Transverse colon (tissue), 4 donors: Measurements from ENCODE around the gene FANCC. TPM values are rescaled to one million over a fixed set of nuclear protein-coding genes. Genes with fewer than 3 reads are reported as not detected.

ENCODE experiments used
- DNase-seq: peaks from one replicate; pipeline ENCODE4 v3.0.0-alpha.2; 2019
- H3K27ac ChIP-seq, 4 donors: fragments of 200-600 bp; sonication (generic); 2 replicates each; pipeline ENCODE4 v1.5.1; 2016 to 2018; ENCODE audit warnings: inconsistent platforms in 4 of 4
- H3K27me3 ChIP-seq: fragments of 200-600 bp; sonication (generic); 2 replicates; pipeline ENCODE4 v1.5.1; 2017; ENCODE audit warnings: inconsistent platforms
- H3K36me3 ChIP-seq, 4 donors: fragments of 200-600 bp; sonication (generic); 2 replicates each; pipeline ENCODE4 v1.5.1; 2017 to 2019; ENCODE audit warnings: inconsistent platforms in 4 of 4
- H3K4me1 ChIP-seq, 4 donors: fragments of 200-600 bp; sonication (generic); 2 replicates each; pipeline ENCODE4 v1.5.1; 2017 to 2020; ENCODE audit warnings: inconsistent platforms in 4 of 4
- H3K4me3 ChIP-seq, 4 donors: fragments of 200-600 bp; sonication (generic); 1 replicate in 1 of 4; 2 replicates in 3 of 4; pipeline versions ENCODE4 v1.5.1 to v1.6.1; 2017 to 2019; ENCODE audit warnings: inconsistent platforms in 4 of 4
- H3K9me3 ChIP-seq, 2 donors: fragments of 200-600 bp; sonication (generic); 2 replicates each; pipeline ENCODE4 v1.5.1; 2017 to 2019; ENCODE audit warnings: inconsistent platforms in 2 of 2
- EP300 ChIP-seq: sonication (generic); formaldehyde crosslinking; IDR thresholded peaks from one replicate; pipeline ENCODE4 v1.6.1; 2017; ENCODE audit warnings: antibody characterized with exemption, low read depth
- POLR2A ChIP-seq: fragments of 450-650 bp; IDR thresholded peaks from one replicate; pipeline ENCODE4 v1.6.1; 2016; ENCODE audit warnings: antibody characterized with exemption, mild to moderate bottlenecking, moderate library complexity
- POLR2AphosphoS5 ChIP-seq, 3 donors: sonication (generic); formaldehyde crosslinking; IDR thresholded peaks; one replicate each; pipeline ENCODE4 v1.6.1; 2016; ENCODE audit warnings: antibody characterized with exemption in 3 of 3
- WGBS, 2 donors: methylation state at CpG; one replicate each; pipeline ENCODE4 v1.1.5; 2018; ENCODE audit warnings: low coverage in 1 of 2; 5-methylcytosine and 5-hydroxymethylcytosine counted together
- in situ Hi-C, 4 donors: fragments of 200-750 bp; cut with MboI; loops; one replicate each; pipeline versions ENCODE4 v1.15.0 to v1.15.1; 2017; ENCODE audit warnings: low sequenced_read_pairs in 3 of 4, low pct_ligation_motif_present in 1 of 4, low pct_unique_long_range_greater_than_20kb in 1 of 4
- intact Hi-C: fragments of 100-400 bp; cut with DNase I; formaldehyde crosslinking; loops from one replicate; pipeline ENCODE4 v1.15.1; 2023; ENCODE audit warnings: low total_unique reads
- total RNA-seq, 4 donors: library from RNA; depleted of rRNA; stranded (reverse); fragments of >200 nt; gene quantifications; one replicate each; pipeline ENCODE4 v1.1.0, GENCODE V29; 2016
- TF ChIP-seq, protein P1 (sequence below), 5 experiments: fragments of 200-600 bp in 3 of 5; fragments of 450-650 bp in 2 of 5; sonication (generic) in 3 of 5; IDR thresholded peaks; 1 replicate in 2 of 5; 2 replicates in 3 of 5; pipeline ENCODE4 v1.5.1; 2016 to 2017; ENCODE audit warnings: antibody characterized with exemption in 5 of 5, inconsistent platforms in 3 of 5, mild to moderate bottlenecking in 2 of 5, moderate library complexity in 1 of 5

FANCC gene
- total RNA-seq, 4 donors from 2014 or later: 4.0 to 10.3 (median 9.5) TPM

DNA sequence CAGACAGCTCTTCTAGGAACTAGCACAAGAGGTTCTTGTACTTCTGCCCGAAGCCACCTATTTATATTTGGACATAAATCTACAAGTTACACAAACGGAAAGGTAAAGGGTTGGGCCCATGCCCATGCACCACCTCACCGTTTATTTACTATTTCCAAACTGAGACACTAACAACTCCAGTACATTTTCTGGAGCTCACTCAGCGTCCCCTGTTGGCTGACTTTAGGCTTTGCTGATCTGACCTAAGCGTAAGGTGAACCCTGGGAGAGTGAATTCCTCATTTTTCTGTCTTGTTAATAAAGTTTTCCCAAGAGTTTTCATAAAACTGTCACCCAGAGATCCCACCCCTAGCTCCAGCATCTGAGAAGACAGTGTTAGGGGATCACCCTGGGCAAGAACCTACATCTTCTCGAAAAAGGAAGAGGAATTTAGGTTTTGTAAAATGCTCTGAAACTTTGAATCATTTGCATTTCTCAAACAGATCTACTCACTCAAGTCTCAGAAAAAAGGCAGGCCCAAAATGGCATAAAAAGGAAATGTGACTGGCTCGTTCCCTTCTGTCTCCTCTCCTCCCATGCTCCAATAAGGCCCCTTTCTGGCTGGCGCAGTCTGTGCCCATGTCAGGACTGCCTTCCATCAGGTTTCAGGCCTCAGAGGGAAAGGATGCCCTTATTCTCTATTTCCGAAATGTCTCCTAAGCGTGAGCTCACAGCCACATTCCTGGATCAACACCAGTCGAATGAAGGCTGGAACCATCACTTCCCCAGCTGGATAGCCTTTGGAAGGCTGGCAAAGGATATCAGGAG lies 201.3 kb downstream of the FANCC start:
- no peaks in the 10 kb centered on the region for H3K9me3 ChIP-seq
- H3K27me3 ChIP-seq: no peaks in the 10 kb centered on the region
- peak overlapping the region; percentile 30 to 67 (median 46) for H3K27ac ChIP-seq
- no peak overlapping the region for H3K4me3 ChIP-seq
- TF ChIP-seq POLR2AphosphoS5 (IDR thresholded peaks at IDR 0.05) (peak in 1 of 3 donors; percentile 35), POLR2A (no peak)
- TF ChIP-seq, protein P1, sequence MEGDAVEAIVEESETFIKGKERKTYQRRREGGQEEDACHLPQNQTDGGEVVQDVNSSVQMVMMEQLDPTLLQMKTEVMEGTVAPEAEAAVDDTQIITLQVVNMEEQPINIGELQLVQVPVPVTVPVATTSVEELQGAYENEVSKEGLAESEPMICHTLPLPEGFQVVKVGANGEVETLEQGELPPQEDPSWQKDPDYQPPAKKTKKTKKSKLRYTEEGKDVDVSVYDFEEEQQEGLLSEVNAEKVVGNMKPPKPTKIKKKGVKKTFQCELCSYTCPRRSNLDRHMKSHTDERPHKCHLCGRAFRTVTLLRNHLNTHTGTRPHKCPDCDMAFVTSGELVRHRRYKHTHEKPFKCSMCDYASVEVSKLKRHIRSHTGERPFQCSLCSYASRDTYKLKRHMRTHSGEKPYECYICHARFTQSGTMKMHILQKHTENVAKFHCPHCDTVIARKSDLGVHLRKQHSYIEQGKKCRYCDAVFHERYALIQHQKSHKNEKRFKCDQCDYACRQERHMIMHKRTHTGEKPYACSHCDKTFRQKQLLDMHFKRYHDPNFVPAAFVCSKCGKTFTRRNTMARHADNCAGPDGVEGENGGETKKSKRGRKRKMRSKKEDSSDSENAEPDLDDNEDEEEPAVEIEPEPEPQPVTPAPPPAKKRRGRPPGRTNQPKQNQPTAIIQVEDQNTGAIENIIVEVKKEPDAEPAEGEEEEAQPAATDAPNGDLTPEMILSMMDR (IDR thresholded peaks at IDR 0.05): peak; percentile 47 to 65 (median 56)
- peaks cover 0 to 3% (median 0%) of the 10 kb centered on the region in 4 donors for H3K36me3 ChIP-seq
- WGBS, 2 donors: 64 to 94% methylated on average over 3 to 11 of the region's 11 CpGs
- H3K4me1 ChIP-seq: peaks cover 4 to 13% (median 9%) of the 10 kb centered on the region in 4 donors
- intact Hi-C loops (no loop called here), in situ Hi-C loops (loop anchor here in 1 of 4 donors (25.0 kb wide), 1 partner anchor 329 kb away; no protein-coding TSS in a partner anchor)
- DNase-seq: peak; percentile 57

DNA sequence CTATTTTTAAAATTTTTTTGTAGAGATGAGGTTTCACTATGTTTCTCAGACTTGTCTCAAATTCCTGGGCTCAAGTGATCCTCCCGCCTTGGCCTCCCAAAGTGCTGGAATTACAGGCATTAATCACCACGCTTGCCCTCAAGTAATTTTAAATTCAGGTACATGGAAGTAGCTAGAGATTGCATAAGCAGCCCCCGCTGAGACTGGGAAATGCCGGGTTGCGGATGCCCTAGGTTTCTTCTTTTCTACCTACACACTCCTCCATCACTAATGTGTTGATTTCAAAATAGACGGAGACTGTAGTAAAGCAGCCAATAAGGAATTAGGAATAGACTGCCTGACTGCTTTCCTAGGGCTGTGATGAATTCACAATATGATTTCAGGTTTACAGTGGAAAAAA lies 202.4 kb downstream of the FANCC start:
- peak overlapping the region; percentile 2 to 67 (median 36) for H3K27ac ChIP-seq
- intact Hi-C loops: no loop called here

DNA sequence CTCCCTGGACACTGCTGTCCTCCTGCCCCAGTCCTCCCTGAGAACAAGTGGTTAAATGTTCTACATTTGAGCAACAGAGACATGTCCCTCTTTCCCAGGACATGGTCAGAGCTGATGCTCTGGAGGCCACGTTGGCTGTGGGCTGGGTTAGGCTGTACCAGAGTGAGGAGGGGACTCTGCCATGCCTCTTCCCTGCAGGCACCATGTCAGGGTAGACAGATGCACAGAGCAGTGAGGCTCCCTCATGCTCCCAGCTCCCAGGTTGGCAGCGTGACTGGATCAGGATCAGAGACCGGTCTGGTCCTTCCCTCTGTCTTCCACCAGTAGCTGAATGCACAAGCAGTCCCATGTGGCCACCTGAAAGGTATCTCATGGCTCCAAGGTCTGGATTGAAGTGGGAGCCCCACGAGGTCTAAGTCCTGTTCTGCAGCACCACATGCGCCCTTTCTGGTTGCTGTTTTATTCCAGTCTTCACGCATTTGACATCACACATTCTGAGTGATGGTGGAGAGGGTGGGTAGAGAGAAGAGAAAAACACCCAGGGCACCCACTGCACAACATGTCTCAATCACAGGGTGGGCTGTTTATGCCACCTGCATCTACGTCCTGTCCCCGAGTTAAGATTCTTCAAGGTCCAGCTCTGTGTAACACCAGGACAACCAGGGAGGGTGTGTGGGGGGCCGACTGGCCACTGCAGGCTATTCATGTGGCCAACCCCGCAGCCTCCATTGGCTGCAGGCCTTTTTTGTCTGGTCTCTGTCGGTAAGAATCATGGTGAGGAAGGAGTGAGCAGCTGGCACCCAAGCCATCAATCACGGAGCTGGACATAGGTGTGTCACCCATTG lies 204.9 kb downstream of the FANCC start:
- in situ Hi-C loops (loop anchor here in 1 of 4 donors (25.0 kb wide), 1 partner anchor 325 kb away; no protein-coding TSS in a partner anchor), intact Hi-C loops (no loop called here)
- H3K4me1 ChIP-seq: peaks cover 4 to 13% (median 9%) of the 10 kb centered on the region in 4 donors
- DNase-seq: no peak
- no peaks in the 10 kb centered on the region for H3K9me3 ChIP-seq
- peaks cover 0 to 7% (median 0%) of the 10 kb centered on the region in 4 donors for H3K36me3 ChIP-seq
- TF ChIP-seq, protein P1 (IDR thresholded peaks at IDR 0.05): no peak
- no peak for TF ChIP-seq EP300
- TF ChIP-seq POLR2AphosphoS5 (IDR thresholded peaks at IDR 0.05): no peak
- no peak for TF ChIP-seq POLR2A
- H3K27me3 ChIP-seq: no peaks in the 10 kb centered on the region
- no peak overlapping the region for H3K27ac ChIP-seq
- WGBS, 2 donors: 95 to 100% methylated on average over 3 to 12 of the region's 12 CpGs
- no peak overlapping the region for H3K4me3 ChIP-seq

More for the DNA sequence above, 202.4 kb downstream of the FANCC start:
- peaks cover 0 to 3% (median 0%) of the 10 kb centered on the region in 4 donors for H3K36me3 ChIP-seq
- WGBS, 2 donors: 95 to 96% methylated on average over 4 to 6 of the region's 6 CpGs
- peaks cover 4 to 13% (median 9%) of the 10 kb centered on the region in 4 donors for H3K4me1 ChIP-seq
- in situ Hi-C loops: loop anchor here in 1 of 4 donors (25.0 kb wide), 1 partner anchor 328 kb away; no protein-coding TSS in a partner anchor
- H3K27me3 ChIP-seq: no peaks in the 10 kb centered on the region
- no peaks in the 10 kb centered on the region for H3K9me3 ChIP-seq
- no peak for TF ChIP-seq POLR2A
- no peak for TF ChIP-seq POLR2AphosphoS5 (IDR thresholded peaks at IDR 0.05)
- TF ChIP-seq, protein P1 (IDR thresholded peaks at IDR 0.05): no peak
- no peak for TF ChIP-seq EP300
- H3K4me3 ChIP-seq: no peak overlapping the region
- no peak for DNase-seq

DNA sequence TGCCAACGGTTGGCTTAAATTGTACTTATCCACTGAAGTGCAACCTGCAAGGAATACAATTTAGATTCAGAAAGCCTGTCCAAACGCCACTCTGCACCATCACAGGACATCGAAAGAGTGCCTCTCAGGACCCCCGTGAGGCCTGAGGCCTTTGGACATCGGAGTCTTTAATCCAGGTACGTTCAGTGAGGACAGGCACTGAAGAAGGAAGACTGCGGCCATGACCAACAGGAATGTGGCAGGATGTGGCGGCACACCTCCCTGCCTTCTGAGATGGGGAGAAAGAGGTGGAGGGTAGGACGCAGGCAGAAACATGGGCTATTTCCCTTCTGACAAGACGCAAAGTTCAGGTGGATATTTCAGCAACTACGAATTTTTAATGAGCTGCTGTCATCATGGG lies 205.8 kb downstream of the FANCC start:
- H3K9me3 ChIP-seq: no peaks in the 10 kb centered on the region
- H3K36me3 ChIP-seq: peaks cover 0 to 12% (median 0%) of the 10 kb centered on the region in 4 donors
- no peak for DNase-seq
- H3K27me3 ChIP-seq: no peaks in the 10 kb centered on the region
- 90 to 92% methylated on average over 2 to 11 of the region's 11 CpGs for WGBS, 2 donors
- in situ Hi-C loops (loop anchor here in 1 of 4 donors (25.0 kb wide), 1 partner anchor 324 kb away; no protein-coding TSS in a partner anchor), intact Hi-C loops (no loop called here)
- H3K27ac ChIP-seq: no peak overlapping the region
- peaks cover 4 to 12% (median 12%) of the 10 kb centered on the region in 4 donors for H3K4me1 ChIP-seq
- H3K4me3 ChIP-seq: no peak overlapping the region
- TF ChIP-seq, protein P1 (IDR thresholded peaks at IDR 0.05): no peak
- TF ChIP-seq EP300: no peak
- TF ChIP-seq POLR2AphosphoS5 (IDR thresholded peaks at IDR 0.05): no peak
- no peak for TF ChIP-seq POLR2A
